SU-DHL-6 (cell line): Measurements from ENCODE around the gene NINL.

ENCODE experiments used
- H2AFZ ChIP-seq: fragments of 200-600 bp; sonication (generic); 2 replicates; pipeline ENCODE4 v1.6.1; 2014; ENCODE audit warnings: low read depth, mild to moderate bottlenecking, moderate library complexity, mixed read lengths, antibody characterized with exemption, low read length; ENCODE audit not compliant: severe bottlenecking
- H3F3A ChIP-seq: fragments of 200-600 bp; shearing (Covaris generic); 2 replicates; pipeline ENCODE4 v1.6.0; 2016; ENCODE audit warnings: antibody characterized with exemption, mild to moderate bottlenecking; ENCODE audit not compliant: insufficient read depth
- H3K27ac ChIP-seq: fragments of 200-600 bp; sonication (generic); 2 replicates; pipeline ENCODE4 v1.5.1; 2016; ENCODE audit warnings: low read depth, mild to moderate bottlenecking, low read length, moderate library complexity, mixed read lengths
- H3K27me3 ChIP-seq: fragments of 200-600 bp; sonication (generic), shearing (Covaris generic); 2 replicates; pipeline ENCODE4 v1.6.0; 2014; ENCODE audit warnings: mild to moderate bottlenecking, low read length
- H3K36me3 ChIP-seq: fragments of 200-600 bp; sonication (generic); 2 replicates; pipeline ENCODE4 v1.6.1; 2014; ENCODE audit warnings: mild to moderate bottlenecking, low read length, mixed read lengths
- H3K4me2 ChIP-seq: fragments of 300-600, 200-600 bp; shearing (Covaris generic), sonication (generic); 2 replicates; pipeline ENCODE4 v1.6.0; 2014; ENCODE audit warnings: low read length, low read depth, mild to moderate bottlenecking; ENCODE audit not compliant: poor library complexity, severe bottlenecking
- H3K4me3 ChIP-seq: fragments of 200-600 bp; sonication (generic); 2 replicates; pipeline ENCODE4 v1.5.1; 2014; ENCODE audit warnings: antibody characterized with exemption, low read length, mild to moderate bottlenecking, mixed read lengths; ENCODE audit not compliant: insufficient read depth, poor library complexity, severe bottlenecking
- H3K79me2 ChIP-seq: fragments of 200-600 bp; sonication (generic); 2 replicates; pipeline ENCODE4 v1.6.1; 2014; ENCODE audit warnings: mild to moderate bottlenecking, low read length, moderate library complexity; ENCODE audit not compliant: insufficient read depth
- H3K9ac ChIP-seq: fragments of 200-600 bp; sonication (generic); 2 replicates; pipeline ENCODE4 v1.7.0; 2014; ENCODE audit warnings: mild to moderate bottlenecking, low read length
- H3K9me2 ChIP-seq: fragments of 200-600 bp; sonication (generic); replicated peaks from 2 replicates; pipeline ENCODE4 v1.6.1; 2014; ENCODE audit warnings: low read length; ENCODE audit not compliant: insufficient read depth
- H3K9me3 ChIP-seq: fragments of 200-600 bp; sonication (generic); 2 replicates; pipeline ENCODE4 v1.6.1; 2014; ENCODE audit warnings: low read length, mixed read lengths; ENCODE audit not compliant: insufficient read depth
- H4K20me1 ChIP-seq: fragments of 200-600 bp; sonication (generic); 2 replicates; pipeline ENCODE4 v1.6.1; 2014; ENCODE audit warnings: low read depth, mild to moderate bottlenecking, antibody characterized with exemption, low read length, moderate library complexity, mixed read lengths
- EZH2phosphoT487 ChIP-seq: fragments of 200-600 bp; sonication (generic), shearing (Covaris generic); conservative IDR thresholded peaks from 2 replicates; pipeline ENCODE4 v1.6.1; 2018; ENCODE audit warnings: mild to moderate bottlenecking, antibody characterized with exemption, low read length, moderate library complexity, mixed read lengths
- TF ChIP-seq, protein P1 (sequence below): fragments of 200-600 bp; sonication (generic); IDR thresholded peaks from one replicate; pipeline ENCODE4 v1.5.1; 2017; ENCODE audit warnings: antibody characterized with exemption, mild to moderate bottlenecking, low read length, moderate library complexity; ENCODE audit not compliant: insufficient read depth, poor library complexity, severe bottlenecking

The NINL gene

DNA sequence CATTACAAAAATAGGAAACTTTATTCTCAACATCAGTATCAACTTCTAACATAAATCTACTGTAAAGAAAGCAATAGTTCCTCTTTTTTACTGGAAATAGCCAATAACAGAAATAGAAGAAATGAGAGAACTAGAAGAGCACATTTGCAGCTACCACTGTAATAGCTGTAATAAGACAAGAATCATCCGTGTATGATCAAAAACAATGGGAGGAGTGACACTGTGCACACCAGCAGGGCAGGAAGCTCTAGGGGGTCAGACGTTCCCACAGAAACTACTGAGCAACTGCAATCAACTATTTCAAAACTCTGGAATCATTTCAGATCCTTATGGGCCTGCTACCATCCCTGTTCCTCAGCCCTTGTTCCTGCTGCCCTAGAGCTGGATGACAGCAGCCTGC, 43.7 kb downstream of the NINL start:
- Histone ChIP-seq H3K9ac (no peak overlapping the region), H3K27ac (no peak overlapping the region), H3K79me2 (no peaks in the 10 kb centered on the region), H2AFZ (no peak overlapping the region), H3K9me2 (no peaks in the 10 kb centered on the region), H3K4me2 (no peak overlapping the region), H3K27me3 (no peaks in the 10 kb centered on the region), H4K20me1 (no peaks in the 10 kb centered on the region), H3F3A (no peaks in the 10 kb centered on the region), H3K4me3 (no peak overlapping the region), H3K9me3 (no peaks in the 10 kb centered on the region), H3K36me3 (no peaks in the 10 kb centered on the region)
- TF ChIP-seq, protein P1, sequence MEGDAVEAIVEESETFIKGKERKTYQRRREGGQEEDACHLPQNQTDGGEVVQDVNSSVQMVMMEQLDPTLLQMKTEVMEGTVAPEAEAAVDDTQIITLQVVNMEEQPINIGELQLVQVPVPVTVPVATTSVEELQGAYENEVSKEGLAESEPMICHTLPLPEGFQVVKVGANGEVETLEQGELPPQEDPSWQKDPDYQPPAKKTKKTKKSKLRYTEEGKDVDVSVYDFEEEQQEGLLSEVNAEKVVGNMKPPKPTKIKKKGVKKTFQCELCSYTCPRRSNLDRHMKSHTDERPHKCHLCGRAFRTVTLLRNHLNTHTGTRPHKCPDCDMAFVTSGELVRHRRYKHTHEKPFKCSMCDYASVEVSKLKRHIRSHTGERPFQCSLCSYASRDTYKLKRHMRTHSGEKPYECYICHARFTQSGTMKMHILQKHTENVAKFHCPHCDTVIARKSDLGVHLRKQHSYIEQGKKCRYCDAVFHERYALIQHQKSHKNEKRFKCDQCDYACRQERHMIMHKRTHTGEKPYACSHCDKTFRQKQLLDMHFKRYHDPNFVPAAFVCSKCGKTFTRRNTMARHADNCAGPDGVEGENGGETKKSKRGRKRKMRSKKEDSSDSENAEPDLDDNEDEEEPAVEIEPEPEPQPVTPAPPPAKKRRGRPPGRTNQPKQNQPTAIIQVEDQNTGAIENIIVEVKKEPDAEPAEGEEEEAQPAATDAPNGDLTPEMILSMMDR, result no peak
- TF ChIP-seq EZH2phosphoT487, result no peak

DNA sequence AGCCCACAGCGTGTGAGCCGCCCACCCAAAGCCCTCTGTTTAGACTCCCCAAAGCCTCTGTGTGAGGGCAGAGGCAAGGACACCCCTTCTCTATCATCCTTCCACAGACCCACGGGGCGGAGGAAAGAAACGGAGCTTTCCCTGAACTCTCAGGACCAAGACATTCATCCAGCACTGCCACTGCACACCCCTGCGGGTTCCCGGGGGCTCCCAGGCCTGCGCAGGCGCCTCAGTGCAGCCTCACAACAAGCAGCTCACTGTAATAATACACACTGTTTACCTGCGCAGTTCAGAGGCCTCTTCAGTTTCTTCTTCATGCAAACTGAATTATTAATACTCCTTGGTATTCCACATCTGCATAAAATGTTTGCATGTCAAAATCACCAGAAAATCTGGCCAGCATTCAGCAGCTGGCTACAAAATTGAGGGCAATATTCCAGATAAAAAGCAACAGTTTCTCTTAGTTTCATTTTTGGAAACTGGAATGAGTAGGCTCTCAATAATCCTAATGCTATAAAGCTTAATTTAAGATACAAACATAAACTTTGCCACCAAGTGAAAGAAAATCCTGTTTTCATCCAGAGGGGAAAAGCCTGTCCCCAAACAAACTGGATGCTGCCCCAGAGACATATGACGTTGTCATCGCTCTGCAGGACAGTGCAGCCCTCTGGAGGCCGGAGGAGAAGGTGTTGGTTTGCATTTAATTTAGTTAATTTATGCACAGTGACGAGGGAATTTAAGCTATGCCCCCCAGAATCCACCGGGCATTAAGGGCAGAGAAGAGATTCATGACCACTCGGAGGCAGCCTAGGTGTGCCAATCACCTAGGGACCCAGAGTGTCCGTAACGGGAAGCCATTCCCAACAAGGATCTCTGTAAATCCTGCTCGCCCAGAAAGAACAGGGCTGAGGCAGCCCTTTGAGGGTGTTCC, 45.3 kb downstream of the NINL start:
- no peak overlapping the region for H3K27ac ChIP-seq
- H3K79me2 ChIP-seq, result no peaks in the 10 kb centered on the region
- no peak overlapping the region for H3K4me2 ChIP-seq

DNA sequence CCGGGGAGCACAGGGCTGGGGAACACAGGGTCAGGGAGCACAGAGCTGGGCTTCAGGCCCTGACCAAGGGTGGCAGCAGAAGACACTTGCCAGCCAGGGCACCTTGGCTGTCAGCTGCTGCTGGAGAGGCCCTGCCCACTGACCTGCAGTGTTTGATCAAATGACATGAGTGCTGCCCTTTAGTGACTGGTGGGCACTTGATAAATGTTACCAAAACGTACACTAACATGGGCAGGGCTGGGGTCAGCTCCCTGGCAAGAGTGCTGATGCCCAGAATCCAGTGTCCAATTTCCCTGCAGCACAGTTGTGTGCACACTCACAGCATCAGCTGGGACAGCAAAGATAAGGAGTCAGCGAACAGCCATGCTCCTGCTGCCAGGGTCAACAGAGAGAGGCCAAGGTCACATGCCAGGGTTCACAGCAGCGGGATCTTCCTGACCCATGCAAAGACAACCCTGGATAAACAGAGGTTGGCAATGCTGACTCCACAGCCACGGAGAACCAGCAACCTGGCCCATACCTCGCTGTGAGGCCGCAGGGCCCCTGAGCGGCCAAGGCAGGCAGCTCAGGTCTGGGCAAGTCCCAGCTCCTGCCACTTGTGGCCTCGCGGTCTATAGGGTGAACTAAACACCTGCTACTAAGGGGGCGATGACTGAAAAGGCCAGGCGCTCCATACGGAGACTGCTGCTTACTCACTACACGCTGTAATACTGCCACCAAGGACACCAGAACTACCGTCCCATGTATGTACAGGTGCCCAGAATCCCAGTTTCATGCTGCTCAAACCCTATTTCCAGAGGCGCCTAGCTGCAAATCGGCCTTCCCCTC, 46.3 kb downstream of the NINL start:
- no peak overlapping the region for H3K9ac ChIP-seq
- no peaks in the 10 kb centered on the region for H3K36me3 ChIP-seq
- no peaks in the 10 kb centered on the region for H3K27me3 ChIP-seq
- no peaks in the 10 kb centered on the region for H3K9me3 ChIP-seq
- H3K9me2 ChIP-seq, result no peaks in the 10 kb centered on the region
- H3K4me3 ChIP-seq, result no peak overlapping the region
- no peaks in the 10 kb centered on the region for H3K79me2 ChIP-seq
- no peak overlapping the region for H3K4me2 ChIP-seq
- H2AFZ ChIP-seq, result no peak overlapping the region
- TF ChIP-seq, protein P1, result no peak
- TF ChIP-seq EZH2phosphoT487, result no peak
- no peak overlapping the region for H3K27ac ChIP-seq
- H3F3A ChIP-seq, result no peaks in the 10 kb centered on the region
- no peaks in the 10 kb centered on the region for H4K20me1 ChIP-seq

More for the DNA sequence above, 45.3 kb downstream of the NINL start:
- Histone ChIP-seq H3K9me2 (no peaks in the 10 kb centered on the region), H3F3A (no peaks in the 10 kb centered on the region), H3K9ac (no peak overlapping the region), H3K27me3 (no peaks in the 10 kb centered on the region), H3K36me3 (no peaks in the 10 kb centered on the region), H4K20me1 (no peaks in the 10 kb centered on the region), H3K9me3 (no peaks in the 10 kb centered on the region), H2AFZ (no peak overlapping the region), H3K4me3 (no peak overlapping the region)
- TF ChIP-seq EZH2phosphoT487, result no peak
- TF ChIP-seq, protein P1, result no peak
